ENCODE results near the gene APOLD1. TPM values are rescaled to one million over a fixed set of nuclear protein-coding genes. Genes with fewer than 3 reads are reported as not detected.
"Not testable (repeated sequence)": the region's sequence is repeated elsewhere in the genome, so short reads cannot be mapped to it uniquely, and the experiment has no call there.

Gene APOLD1
- total and polyA plus RNA-seq, 7 experiments from 2014 or later = 0.25 to 11.1 (median 2.4) TPM

GRCh38 chr12:12820376-12820775 lies 34.9 kb downstream of the APOLD1 start:
- CTCF ChIA-PET; H3K9me3 Mint-ChIP-seq; H3K27me3 Mint-ChIP-seq; H3K4me3 ChIP-seq (ENCODE audit: low read length); ATAC-seq; H3K9me3 ChIP-seq (ENCODE audit: control insufficient read depth in 2 of 3, low read length in 3 of 3); DNase-seq; POLR2A ChIA-PET; H3K27ac ChIP-seq (ENCODE audit: low read depth, low read length); H3K27me3 ChIP-seq (ENCODE audit: control insufficient read depth in 2 of 2, insufficient read depth in 2 of 2, low read length in 2 of 2); intact Hi-C loops (cut with micrococcal nuclease); H3K4me3 Mint-ChIP-seq: not testable (repeated sequence)
- H3K27ac Mint-ChIP-seq = peak overlapping the region in 2 of 9 donors; percentile 10 to 16
- Histone ChIP-seq H3K4me1 (ENCODE audit: control insufficient read depth in 2 of 2, insufficient read depth in 2 of 2, low read length in 2 of 2) (peaks cover 0 to 14% of the 10 kb centered on the region in 2 donors), H3K36me3 (ENCODE audit: control insufficient read depth in 2 of 3, insufficient read depth in 3 of 3, low read length in 3 of 3) (peaks cover 21 to 56% (median 37%) of the 10 kb centered on the region in 3 experiments)
- peaks cover 13 to 79% (median 42%) of the 10 kb centered on the region in 5 donors for H3K36me3 Mint-ChIP-seq
- peaks cover 19 to 55% (median 47%) of the 10 kb centered on the region in 7 donors for H3K4me1 Mint-ChIP-seq

GRCh38 chr12:12821975-12822374 lies 36.5 kb downstream of the APOLD1 start:
- CTCF ChIA-PET = interaction anchor here (1.0 to 1.7 kb wide), 2 partner anchors 15 to 176 kb away, joined by 3 to 5 read pairs; no protein-coding TSS in a partner anchor

DNA sequence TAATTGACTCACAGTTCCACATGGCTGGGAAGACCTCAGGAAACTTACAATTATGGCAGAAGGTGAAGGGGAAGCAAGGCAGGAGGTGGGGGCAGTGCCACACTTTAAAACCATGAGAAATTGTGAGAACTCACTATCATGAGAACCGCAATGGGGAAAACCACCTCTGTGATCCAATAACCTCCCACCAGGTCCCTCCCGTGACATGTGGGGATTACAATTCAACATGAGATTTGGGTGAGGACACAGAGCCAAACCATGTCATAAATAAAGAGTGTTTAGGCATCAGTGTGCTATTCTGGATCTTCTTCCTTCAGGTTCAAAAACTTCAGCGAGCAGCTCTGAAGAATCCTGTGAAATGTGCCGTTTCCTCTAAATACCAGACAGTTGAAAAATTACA lies 37.4 kb downstream of the APOLD1 start:
- no peak overlapping the region for H3K27ac ChIP-seq (ENCODE audit: low read depth, low read length)
- no peaks in the 10 kb centered on the region for H3K27me3 Mint-ChIP-seq
- intact Hi-C loops (cut with micrococcal nuclease) = no loop called here
- no peak overlapping the region for H3K27ac Mint-ChIP-seq
- H3K36me3 ChIP-seq (ENCODE audit: control insufficient read depth in 2 of 3, insufficient read depth in 3 of 3, low read length in 3 of 3) = peaks cover 32 to 80% (median 46%) of the 10 kb centered on the region in 3 experiments
- ChIA-PET CTCF (interaction anchor here (1.0 kb wide), 1 partner anchor 177 kb away, joined by 3 read pairs; no protein-coding TSS in a partner anchor), POLR2A (interaction anchor here (0.9 kb wide), 1 partner anchor 11 kb away, joined by 3 read pairs; no protein-coding TSS in a partner anchor)
- no peaks in the 10 kb centered on the region for H3K9me3 Mint-ChIP-seq
- H3K4me3 ChIP-seq (ENCODE audit: low read length) = no peak overlapping the region
- peaks cover 12 to 73% (median 46%) of the 10 kb centered on the region in 5 donors for H3K36me3 Mint-ChIP-seq
- ATAC-seq = no peak
- no peak for DNase-seq
- no peaks in the 10 kb centered on the region for H3K4me1 ChIP-seq (ENCODE audit: control insufficient read depth in 2 of 2, insufficient read depth in 2 of 2, low read length in 2 of 2)
- peaks cover 12 to 29% (median 24%) of the 10 kb centered on the region in 7 donors for H3K4me1 Mint-ChIP-seq
- H3K27me3 ChIP-seq (ENCODE audit: control insufficient read depth in 2 of 2, insufficient read depth in 2 of 2, low read length in 2 of 2) = no peaks in the 10 kb centered on the region
- H3K4me3 Mint-ChIP-seq = no peak overlapping the region
- no peaks in the 10 kb centered on the region for H3K9me3 ChIP-seq (ENCODE audit: control insufficient read depth in 2 of 3, low read length in 3 of 3)

More at GRCh38 chr12:12821975-12822374, 36.5 kb downstream of the APOLD1 start:
- Histone ChIP-seq H3K36me3 (ENCODE audit: control insufficient read depth in 2 of 3, insufficient read depth in 3 of 3, low read length in 3 of 3) (peaks cover 26 to 71% (median 40%) of the 10 kb centered on the region in 3 experiments), H3K4me3 (ENCODE audit: low read length) (no peak overlapping the region), H3K9me3 (ENCODE audit: control insufficient read depth in 2 of 3, low read length in 3 of 3) (no peaks in the 10 kb centered on the region), H3K27ac (ENCODE audit: low read depth, low read length) (no peak overlapping the region), H3K4me1 (ENCODE audit: control insufficient read depth in 2 of 2, insufficient read depth in 2 of 2, low read length in 2 of 2) (no peaks in the 10 kb centered on the region), H3K27me3 (ENCODE audit: control insufficient read depth in 2 of 2, insufficient read depth in 2 of 2, low read length in 2 of 2) (no peaks in the 10 kb centered on the region)
- H3K27me3 Mint-ChIP-seq = no peaks in the 10 kb centered on the region
- POLR2A ChIA-PET = interaction anchor here (1.4 kb wide), 1 partner anchor 9 kb away, joined by 6 read pairs; the partner anchor contains the start of gene DDX47
- intact Hi-C loops (cut with micrococcal nuclease) = no loop called here
- no peaks in the 10 kb centered on the region for H3K9me3 Mint-ChIP-seq
- DNase-seq (no peak), ATAC-seq (no peak)
- H3K4me1 Mint-ChIP-seq = peaks cover 12 to 39% (median 31%) of the 10 kb centered on the region in 7 donors
- H3K36me3 Mint-ChIP-seq = peaks cover 12 to 71% (median 37%) of the 10 kb centered on the region in 5 donors
- H3K27ac Mint-ChIP-seq = no peak overlapping the region
- no peak overlapping the region for H3K4me3 Mint-ChIP-seq

GRCh38 chr12:12823300-12823699 lies 37.8 kb downstream of the APOLD1 start:
- H3K4me1 ChIP-seq (ENCODE audit: control insufficient read depth in 2 of 2, insufficient read depth in 2 of 2, low read length in 2 of 2) = no peaks in the 10 kb centered on the region
- H3K9me3 Mint-ChIP-seq = no peaks in the 10 kb centered on the region
- no peaks in the 10 kb centered on the region for H3K9me3 ChIP-seq (ENCODE audit: control insufficient read depth in 2 of 3, low read length in 3 of 3)
- H3K4me3 Mint-ChIP-seq = no peak overlapping the region
- ATAC-seq (no peak), DNase-seq (no peak)
- peaks cover 32 to 84% (median 48%) of the 10 kb centered on the region in 3 experiments for H3K36me3 ChIP-seq (ENCODE audit: control insufficient read depth in 2 of 3, insufficient read depth in 3 of 3, low read length in 3 of 3)
- ChIA-PET CTCF (no interaction called here), POLR2A (interaction anchor here (0.9 kb wide), 1 partner anchor 11 kb away, joined by 3 read pairs; no protein-coding TSS in a partner anchor)
- peaks cover 9 to 25% (median 24%) of the 10 kb centered on the region in 7 donors for H3K4me1 Mint-ChIP-seq
- no peak overlapping the region for H3K27ac ChIP-seq (ENCODE audit: low read depth, low read length)
- H3K27me3 Mint-ChIP-seq = no peaks in the 10 kb centered on the region
- peaks cover 12 to 72% (median 47%) of the 10 kb centered on the region in 5 donors for H3K36me3 Mint-ChIP-seq
- intact Hi-C loops (cut with micrococcal nuclease) = no loop called here
- H3K27me3 ChIP-seq (ENCODE audit: control insufficient read depth in 2 of 2, insufficient read depth in 2 of 2, low read length in 2 of 2) = no peaks in the 10 kb centered on the region
- H3K4me3 ChIP-seq (ENCODE audit: low read length) = no peak overlapping the region
- peak overlapping the region in 2 of 9 donors; percentile 5 to 62 for H3K27ac Mint-ChIP-seq

- H3K36me3 Mint-ChIP-seq = peaks cover 12 to 72% (median 50%) of the 10 kb centered on the region in 5 donors
- Histone ChIP-seq H3K4me1 (ENCODE audit: control insufficient read depth in 2 of 2, insufficient read depth in 2 of 2, low read length in 2 of 2) (no peaks in the 10 kb centered on the region), H3K4me3 (ENCODE audit: low read length) (no peak overlapping the region), H3K9me3 (ENCODE audit: control insufficient read depth in 2 of 3, low read length in 3 of 3) (no peaks in the 10 kb centered on the region), H3K27ac (ENCODE audit: low read depth, low read length) (no peak overlapping the region), H3K27me3 (ENCODE audit: control insufficient read depth in 2 of 2, insufficient read depth in 2 of 2, low read length in 2 of 2) (no peaks in the 10 kb centered on the region), H3K36me3 (ENCODE audit: control insufficient read depth in 2 of 3, insufficient read depth in 3 of 3, low read length in 3 of 3) (peaks cover 32 to 87% (median 54%) of the 10 kb centered on the region in 3 experiments)
- peak overlapping the region in 1 of 9 donors; percentile 62 for H3K27ac Mint-ChIP-seq
- ATAC-seq (no peak), DNase-seq (no peak)
- CTCF ChIA-PET = no interaction called here
- intact Hi-C loops (cut with micrococcal nuclease) = no loop called here
- no peaks in the 10 kb centered on the region for H3K9me3 Mint-ChIP-seq
- peaks cover 6 to 21% (median 20%) of the 10 kb centered on the region in 7 donors for H3K4me1 Mint-ChIP-seq
- no peak overlapping the region for H3K4me3 Mint-ChIP-seq
- POLR2A ChIA-PET = interaction anchor here (0.9 kb wide), 1 partner anchor 12 kb away, joined by 3 read pairs; no protein-coding TSS in a partner anchor
- no peaks in the 10 kb centered on the region for H3K27me3 Mint-ChIP-seq
These were observed 38.4 kb downstream of the APOLD1 start for GRCh38 chr12:12823811-12824210.

- H3K4me1 Mint-ChIP-seq = peaks cover 14 to 37% (median 34%) of the 10 kb centered on the region in 7 donors
- H3K4me3 ChIP-seq (ENCODE audit: low read length) = no peak overlapping the region
- H3K27ac Mint-ChIP-seq = peak overlapping the region in 5 of 9 donors; percentile 16 to 90 (median 69)
- ChIA-PET POLR2A (interaction anchor here (0.7 kb wide), 1 partner anchor 1068 kb away, joined by 4 read pairs; no protein-coding TSS in a partner anchor), CTCF (interaction anchor here (1.5 to 4.1 kb wide), 6 partner anchors 8 to 80 kb away, joined by 4 to 24 read pairs (median 8); partner anchors contain the start of gene GPRC5A)
- peaks cover 0 to 32% (median 0%) of the 10 kb centered on the region in 3 experiments for H3K36me3 ChIP-seq (ENCODE audit: control insufficient read depth in 2 of 3, insufficient read depth in 3 of 3, low read length in 3 of 3)
- peaks cover 0 to 26% of the 10 kb centered on the region in 2 donors for H3K4me1 ChIP-seq (ENCODE audit: control insufficient read depth in 2 of 2, insufficient read depth in 2 of 2, low read length in 2 of 2)
- ATAC-seq (no peak), DNase-seq (no peak)
- H3K4me3 Mint-ChIP-seq = no peak overlapping the region
- H3K27me3 ChIP-seq (ENCODE audit: control insufficient read depth in 2 of 2, insufficient read depth in 2 of 2, low read length in 2 of 2) = no peaks in the 10 kb centered on the region
- no peak overlapping the region for H3K27ac ChIP-seq (ENCODE audit: low read depth, low read length)
- H3K27me3 Mint-ChIP-seq = no peaks in the 10 kb centered on the region
- H3K9me3 Mint-ChIP-seq = no peaks in the 10 kb centered on the region
- no peaks in the 10 kb centered on the region for H3K9me3 ChIP-seq (ENCODE audit: control insufficient read depth in 2 of 3, low read length in 3 of 3)
- H3K36me3 Mint-ChIP-seq = peaks cover 13 to 27% (median 25%) of the 10 kb centered on the region in 5 donors
- intact Hi-C loops (cut with micrococcal nuclease) = loop anchor here (2.0 to 5.0 kb wide), 3 partner anchors 23 to 167 kb away; partner anchors contain the start of genes DDX47 (in 1 of the 2), GPRC5A (in 1 of the 2) and HEBP1 (in 1 of the 2)
These were observed 50.1 kb downstream of the APOLD1 start for GRCh38 chr12:12835378-12836146.
